Stimulated activated CD8-positive, alpha-beta memory T cell treated with anti-CD3 and anti-CD28 coated beads, Interleukin-4, amount 100 ng/mL, for 1 hour (primary cell): ENCODE results near the gene MAGI3.
"Not testable (repeated sequence)": the region's sequence is repeated elsewhere in the genome, so short reads cannot be mapped to it uniquely, and the experiment has no call there.

Experiments
- DNase-seq, 2 donors: peaks; one replicate each; pipeline ENCODE4 v3.0.0-alpha.2; 2020; ENCODE audit warnings: low read depth in 2 of 2, low spot score in 1 of 2

MAGI3 gene

GRCh38 chr1:113684153-113684541 lies 293.8 kb downstream of the MAGI3 start:
- DNase-seq = no peak

GRCh38 chr1:113686891-113687618 lies 296.7 kb downstream of the MAGI3 start:
- no peak for DNase-seq

- DNase-seq = no peak
Measured at GRCh38 chr1:113691184-113691583, 300.9 kb downstream of the MAGI3 start.

- no peak for DNase-seq
Measured at GRCh38 chr1:113692342-113692741, 302.0 kb downstream of the MAGI3 start.

GRCh38 chr1:113692824-113693431 lies 302.6 kb downstream of the MAGI3 start:
- no peak for DNase-seq

- DNase-seq = no peak
Measured at GRCh38 chr1:113694910-113695309, 304.6 kb downstream of the MAGI3 start.

- DNase-seq = no peak
Measured at GRCh38 chr1:113701429-113701828, 311.1 kb downstream of the MAGI3 start.

- DNase-seq = no peak
Measured at GRCh38 chr1:113714606-113715269, 324.4 kb downstream of the MAGI3 start.

- DNase-seq = not testable (repeated sequence)
Measured at GRCh38 chr1:113717506-113717905, 327.2 kb downstream of the MAGI3 start.

- not testable (repeated sequence) for DNase-seq
Measured at GRCh38 chr1:113718621-113719020, 328.3 kb downstream of the MAGI3 start.

GRCh38 chr1:113721010-113721409 lies 330.7 kb downstream of the MAGI3 start:
- DNase-seq = no peak

GRCh38 chr1:113732802-113733201 lies 342.5 kb downstream of the MAGI3 start:
- DNase-seq = no peak

- DNase-seq = no peak
Measured at GRCh38 chr1:113734357-113735055, 344.2 kb downstream of the MAGI3 start.
